ENCODE data around the gene FAM124A. TPM values are rescaled to one million over a fixed set of nuclear protein-coding genes. Genes with fewer than 3 reads are reported as not detected.
A peak's percentile ranks its signal among the peaks of the same experiment; 100 is the strongest.

The FAM124A gene
- total RNA-seq, 1 donor from 2014 or later = 14.9 TPM

- no peak for ATAC-seq
- DNase-seq = no peak
- intact Hi-C loops (cut with micrococcal nuclease) = no loop called here
Measured at GRCh38 chr13:51213173-51213728, 8.9 kb upstream of the FAM124A start.

- intact Hi-C loops (cut with micrococcal nuclease) = no loop called here
- DNase-seq = no peak
- no peak for ATAC-seq
Measured at GRCh38 chr13:51218626-51219025, 3.6 kb upstream of the FAM124A start.

GRCh38 chr13:51220706-51221105 is 1.5 kb upstream of the FAM124A start:
- intact Hi-C loops (cut with micrococcal nuclease) = loop anchor here (10.0 kb wide), 1 partner anchor 64 kb away; no protein-coding TSS in a partner anchor
- ATAC-seq (no peak), DNase-seq (no peak)

- ATAC-seq = no peak
- no peak for DNase-seq
- intact Hi-C loops (cut with micrococcal nuclease) = loop anchor here (10.0 kb wide), 1 partner anchor 64 kb away; no protein-coding TSS in a partner anchor
Measured at GRCh38 chr13:51221108-51221507, 1.1 kb upstream of the FAM124A start.

- DNase-seq = no peak
- intact Hi-C loops (cut with micrococcal nuclease) = loop anchor here (10.0 kb wide), 1 partner anchor 63 kb away; no protein-coding TSS in a partner anchor
- ATAC-seq = no peak
Measured at GRCh38 chr13:51221674-51222036, 543 bp upstream of the FAM124A start.

GRCh38 chr13:51222686-51223559 is 725 bp downstream of the FAM124A start:
- intact Hi-C loops (cut with micrococcal nuclease) = loop anchor here (10.0 kb wide), 1 partner anchor 62 kb away; no protein-coding TSS in a partner anchor
- no peak for DNase-seq
- ATAC-seq = peak; percentile 48

GRCh38 chr13:51223560-51224270 is 1.5 kb downstream of the FAM124A start:
- DNase-seq (no peak), ATAC-seq (no peak)
- intact Hi-C loops (cut with micrococcal nuclease) = loop anchor here (10.0 kb wide), 1 partner anchor 61 kb away; no protein-coding TSS in a partner anchor

- no peak for DNase-seq
- intact Hi-C loops (cut with micrococcal nuclease) = loop anchor here (10.0 kb wide), 1 partner anchor 60 kb away; no protein-coding TSS in a partner anchor
- ATAC-seq = no peak
Measured at GRCh38 chr13:51225029-51225428, 2.8 kb downstream of the FAM124A start.

GRCh38 chr13:51227404-51227803 is 5.2 kb downstream of the FAM124A start:
- DNase-seq (no peak), ATAC-seq (no peak)
- intact Hi-C loops (cut with micrococcal nuclease) = loop anchor here (10.0 kb wide), 1 partner anchor 57 kb away; no protein-coding TSS in a partner anchor

- DNase-seq (no peak), ATAC-seq (no peak)
- intact Hi-C loops (cut with micrococcal nuclease) = loop anchor here (10.0 kb wide), 1 partner anchor 56 kb away; no protein-coding TSS in a partner anchor
Measured at GRCh38 chr13:51229101-51229719, 7.0 kb downstream of the FAM124A start.

GRCh38 chr13:51229731-51230130 is 7.5 kb downstream of the FAM124A start:
- intact Hi-C loops (cut with micrococcal nuclease) = loop anchor here (10.0 kb wide), 1 partner anchor 55 kb away; no protein-coding TSS in a partner anchor
- ATAC-seq (peak; percentile 41), DNase-seq (no peak)

- intact Hi-C loops (cut with micrococcal nuclease) = no loop called here
- DNase-seq (peak; percentile 64), ATAC-seq (peak; percentile 90)
Measured at GRCh38 chr13:51230477-51231105, 8.4 kb downstream of the FAM124A start.

GRCh38 chr13:51231456-51231855 is 9.3 kb downstream of the FAM124A start:
- no peak for ATAC-seq
- no peak for DNase-seq
- intact Hi-C loops (cut with micrococcal nuclease) = no loop called here

- no peak for ATAC-seq
- intact Hi-C loops (cut with micrococcal nuclease) = no loop called here
- DNase-seq = no peak
Measured at GRCh38 chr13:51232328-51232727, 10.1 kb downstream of the FAM124A start.

- intact Hi-C loops (cut with micrococcal nuclease) = no loop called here
- ATAC-seq (no peak), DNase-seq (no peak)
Measured at GRCh38 chr13:51233117-51233826, 11.1 kb downstream of the FAM124A start.

GRCh38 chr13:51234676-51235075 is 12.5 kb downstream of the FAM124A start:
- ATAC-seq = no peak

GRCh38 chr13:51235186-51235585 is 13.0 kb downstream of the FAM124A start:
- ATAC-seq (no peak), DNase-seq (no peak)
- intact Hi-C loops (cut with micrococcal nuclease) = no loop called here

More at GRCh38 chr13:51234676-51235075, 12.5 kb downstream of the FAM124A start:
- intact Hi-C loops (cut with micrococcal nuclease) = no loop called here
- DNase-seq = no peak
